ENCODE measurements around the gene CLCN7. TPM values are rescaled to one million over a fixed set of nuclear protein-coding genes. Genes with fewer than 3 reads are reported as not detected.

Gene CLCN7
- total RNA-seq, 1 donor from 2014 or later = 45.3 TPM

DNA sequence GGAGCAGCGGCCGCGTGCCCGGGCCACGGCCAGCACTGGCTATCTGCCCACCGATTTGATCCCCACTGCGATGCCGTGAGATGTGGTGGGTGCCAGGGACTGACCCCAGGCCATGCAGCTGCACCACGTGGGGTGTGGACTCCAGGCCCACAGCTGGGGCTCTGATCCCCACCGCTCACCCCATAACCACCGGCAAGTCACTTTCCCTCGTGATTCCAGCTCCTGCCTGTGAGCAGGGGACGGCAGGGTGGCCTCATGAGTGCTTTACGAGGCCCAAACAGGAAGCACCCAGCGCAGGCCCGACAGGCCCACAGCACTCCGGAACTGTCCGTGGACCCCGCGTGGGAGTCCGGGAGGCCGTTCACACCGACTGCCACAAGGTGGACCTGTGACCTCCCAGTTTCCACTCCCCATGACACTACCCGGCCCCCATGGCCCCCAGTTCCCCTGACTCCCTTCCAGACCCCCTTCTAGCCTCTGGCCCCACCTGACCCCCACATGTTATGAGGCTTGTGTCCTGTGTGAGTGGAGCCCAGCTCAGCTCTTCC lies 13.3 kb upstream of the CLCN7 start:
- DNase-seq = no peak
- H3K9me3 ChIP-seq (replicated peaks) = no peaks in the 10 kb centered on the region
- peaks cover 8% of the 10 kb centered on the region for H3K4me1 ChIP-seq
- no peaks in the 10 kb centered on the region for H3K36me3 ChIP-seq
- H3K27me3 ChIP-seq (ENCODE audit: low read depth) = no peaks in the 10 kb centered on the region
- no peak overlapping the region for H3K4me3 ChIP-seq
- intact Hi-C loops (cut with micrococcal nuclease) = no loop called here
- no peak overlapping the region for H3K27ac ChIP-seq (replicated peaks)
- TF ChIP-seq, protein P1, sequence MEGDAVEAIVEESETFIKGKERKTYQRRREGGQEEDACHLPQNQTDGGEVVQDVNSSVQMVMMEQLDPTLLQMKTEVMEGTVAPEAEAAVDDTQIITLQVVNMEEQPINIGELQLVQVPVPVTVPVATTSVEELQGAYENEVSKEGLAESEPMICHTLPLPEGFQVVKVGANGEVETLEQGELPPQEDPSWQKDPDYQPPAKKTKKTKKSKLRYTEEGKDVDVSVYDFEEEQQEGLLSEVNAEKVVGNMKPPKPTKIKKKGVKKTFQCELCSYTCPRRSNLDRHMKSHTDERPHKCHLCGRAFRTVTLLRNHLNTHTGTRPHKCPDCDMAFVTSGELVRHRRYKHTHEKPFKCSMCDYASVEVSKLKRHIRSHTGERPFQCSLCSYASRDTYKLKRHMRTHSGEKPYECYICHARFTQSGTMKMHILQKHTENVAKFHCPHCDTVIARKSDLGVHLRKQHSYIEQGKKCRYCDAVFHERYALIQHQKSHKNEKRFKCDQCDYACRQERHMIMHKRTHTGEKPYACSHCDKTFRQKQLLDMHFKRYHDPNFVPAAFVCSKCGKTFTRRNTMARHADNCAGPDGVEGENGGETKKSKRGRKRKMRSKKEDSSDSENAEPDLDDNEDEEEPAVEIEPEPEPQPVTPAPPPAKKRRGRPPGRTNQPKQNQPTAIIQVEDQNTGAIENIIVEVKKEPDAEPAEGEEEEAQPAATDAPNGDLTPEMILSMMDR (IDR thresholded peaks at IDR 0.05; ENCODE audit: borderline replicate concordance) = no peak

DNA sequence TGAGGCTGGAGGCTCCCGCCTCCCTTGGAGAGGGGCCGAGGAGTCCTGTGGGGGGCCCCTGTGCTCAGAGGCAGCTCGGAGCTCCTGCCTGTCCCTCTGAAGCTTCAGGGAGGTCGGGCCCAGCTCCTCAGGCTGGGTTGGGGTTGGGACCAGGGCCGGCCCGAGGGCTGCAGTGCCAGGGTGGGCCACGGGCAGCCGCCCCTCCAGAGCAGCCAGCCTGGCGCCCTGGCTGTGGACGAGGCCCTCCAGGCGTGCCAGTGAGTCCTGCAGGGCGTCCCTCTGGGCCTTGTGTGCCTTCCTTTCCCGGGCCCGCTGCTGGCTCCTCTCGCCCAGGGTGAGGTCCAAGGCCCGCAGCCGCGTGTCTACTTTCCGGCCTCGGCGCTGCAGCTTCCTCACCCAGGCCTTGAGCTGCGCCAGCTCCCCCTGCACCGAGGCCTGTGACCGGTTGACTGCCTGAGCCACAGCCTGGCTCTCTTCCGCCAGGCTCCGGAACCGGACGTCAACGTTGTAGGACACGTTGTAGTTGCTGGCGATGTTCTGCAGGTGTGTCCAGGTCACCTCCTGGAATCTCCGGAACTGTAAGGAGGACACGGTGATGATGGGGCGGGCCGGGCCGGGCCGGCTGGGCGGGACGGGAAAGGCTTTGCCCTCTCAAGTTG lies 12.7 kb upstream of the CLCN7 start:
- Histone ChIP-seq H3K4me1 (peaks cover 3% of the 10 kb centered on the region), H3K4me3 (no peak overlapping the region), H3K9me3 (replicated peaks) (no peaks in the 10 kb centered on the region), H3K36me3 (no peaks in the 10 kb centered on the region), H3K27me3 (ENCODE audit: low read depth) (no peaks in the 10 kb centered on the region), H3K27ac (replicated peaks) (no peak overlapping the region)
- TF ChIP-seq, protein P1 (IDR thresholded peaks at IDR 0.05; ENCODE audit: borderline replicate concordance) = no peak
- intact Hi-C loops (cut with micrococcal nuclease) = no loop called here
- DNase-seq = no peak

DNA sequence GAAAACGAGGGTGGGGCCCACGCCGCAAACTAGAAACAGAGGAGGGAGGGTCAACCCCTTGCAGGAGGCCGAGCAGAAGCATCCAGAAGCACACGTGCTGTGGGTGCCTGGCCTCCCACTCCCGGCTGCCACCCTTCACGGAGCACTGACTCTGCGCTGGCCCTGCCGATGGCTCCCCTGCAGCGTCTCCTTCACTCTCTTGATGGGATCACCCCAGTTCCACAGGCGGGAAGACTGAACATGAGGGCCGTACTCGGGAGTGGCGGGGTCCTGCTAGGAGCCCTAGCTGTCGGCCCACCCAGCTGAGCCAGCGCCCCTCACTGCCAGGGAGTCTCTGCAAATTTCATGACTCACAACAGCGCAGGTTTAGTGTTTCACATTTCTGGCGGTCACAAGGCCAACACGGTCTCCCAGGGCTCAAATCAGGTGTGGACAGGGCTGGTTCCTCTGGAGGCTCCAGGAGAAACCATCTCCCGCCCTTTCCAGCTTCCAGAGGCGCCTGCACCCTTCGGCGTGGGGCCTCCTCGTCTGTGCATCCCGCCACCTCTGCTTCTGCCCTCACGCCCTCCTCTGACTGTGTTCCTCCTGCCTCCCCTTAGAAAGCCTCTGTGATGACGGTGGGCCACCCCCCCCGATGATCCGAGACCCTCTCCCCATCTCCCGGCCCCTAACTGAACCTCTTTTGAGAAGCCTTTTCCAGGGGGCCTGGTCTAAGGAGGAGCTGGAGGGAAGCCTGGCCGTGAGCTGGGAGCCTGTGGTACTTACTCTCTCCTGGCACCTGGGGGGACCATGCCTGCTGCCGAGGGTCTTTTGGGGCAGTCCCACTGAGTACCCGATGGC lies 11.9 kb upstream of the CLCN7 start:
- no peaks in the 10 kb centered on the region for H3K4me1 ChIP-seq
- no peaks in the 10 kb centered on the region for H3K9me3 ChIP-seq (replicated peaks)
- H3K36me3 ChIP-seq = no peaks in the 10 kb centered on the region
- intact Hi-C loops (cut with micrococcal nuclease) = no loop called here
- no peaks in the 10 kb centered on the region for H3K27me3 ChIP-seq (ENCODE audit: low read depth)
- TF ChIP-seq, protein P1 (IDR thresholded peaks at IDR 0.05; ENCODE audit: borderline replicate concordance) = no peak
- no peak overlapping the region for H3K4me3 ChIP-seq
- no peak overlapping the region for H3K27ac ChIP-seq (replicated peaks)
- DNase-seq = no peak

DNA sequence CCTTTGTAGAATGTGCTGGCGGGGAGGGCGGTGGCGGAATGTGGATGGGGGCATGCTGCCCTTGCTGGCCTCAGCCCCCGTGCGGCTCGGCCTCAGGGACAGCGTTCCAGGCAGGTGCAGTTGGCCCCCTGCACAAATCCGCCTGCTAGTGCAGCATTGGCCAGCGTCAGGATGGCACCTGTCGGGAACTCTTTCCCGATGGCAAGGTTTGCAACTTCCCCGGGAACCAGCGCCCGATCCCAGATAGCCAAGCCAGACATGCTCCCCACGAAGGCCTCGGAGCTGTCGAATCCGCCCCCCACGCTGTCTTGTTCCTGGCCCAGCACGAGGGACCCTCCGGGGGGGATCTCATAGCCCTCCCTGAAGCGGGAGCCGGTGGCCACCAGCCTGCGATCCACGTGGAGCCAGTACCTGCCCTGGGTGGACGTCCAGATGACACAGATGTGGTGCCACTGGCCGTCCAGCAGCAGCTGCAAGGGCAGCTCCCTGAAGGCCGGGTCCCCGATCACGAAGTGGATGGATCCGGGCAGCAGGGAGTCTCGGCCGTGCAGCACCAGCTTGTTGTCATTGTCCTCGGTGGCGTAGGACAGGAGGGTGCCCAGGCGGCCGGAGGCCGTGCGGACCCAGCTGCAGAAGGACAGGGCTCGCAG lies 11.1 kb upstream of the CLCN7 start:
- intact Hi-C loops (cut with micrococcal nuclease) = no loop called here
- H3K36me3 ChIP-seq = no peaks in the 10 kb centered on the region
- H3K4me3 ChIP-seq = no peak overlapping the region
- DNase-seq = no peak
- TF ChIP-seq, protein P1 (IDR thresholded peaks at IDR 0.05; ENCODE audit: borderline replicate concordance) = no peak
- H3K9me3 ChIP-seq (replicated peaks) = no peaks in the 10 kb centered on the region
- H3K27ac ChIP-seq (replicated peaks) = no peak overlapping the region
- no peaks in the 10 kb centered on the region for H3K4me1 ChIP-seq
- H3K27me3 ChIP-seq (ENCODE audit: low read depth) = no peaks in the 10 kb centered on the region
